NCI-H1105 treated with DMSO at 0.1 percent for 48 hours (cell line): ENCODE data around the gene MAP10.

ENCODE experiments used
- DNase-seq: peaks from one replicate; lab custom pipeline; 2025; lab: John Stamatoyannopoulos, UW

MAP10 gene

GRCh38 chr1:232856541-232856940 lies 51.3 kb downstream of the MAP10 start:
- DNase-seq: no peak
